B cell (primary cell): Measurements from ENCODE around the gene SH3RF3. TPM values are rescaled to one million over a fixed set of nuclear protein-coding genes. Genes with fewer than 3 reads are reported as not detected.

Experiments
- ATAC-seq: fragments of 200-7000 bp; cut with Tn5 transposase; one replicate; pipeline ENCODE4 v1.10.0; 2021; ENCODE audit warnings: low read depth, mild to moderate bottlenecking, moderate number of reproducible peaks, moderate library complexity
- CTCF ChIA-PET: fragments of 350-600 bp; sonication (Branson Sonifier 250); formaldehyde crosslinking; loops from one replicate; lab custom pipeline; 2021; ENCODE audit warnings: antibody characterized with exemption, inconsistent platforms; lab: Charles Lee
- POLR2A ChIA-PET: fragments of 350-600 bp; sonication (Branson Sonifier 250); formaldehyde crosslinking; loops from one replicate; lab custom pipeline; 2021; ENCODE audit warnings: antibody characterized with exemption; lab: Charles Lee
- DNase-seq: peaks from one replicate; pipeline ENCODE4 v3.0.0; 2013
- H2AFZ ChIP-seq: 2 replicates; pipeline ENCODE4 v1.6.1; 2012; ENCODE audit warnings: mild to moderate bottlenecking, low read depth, low read length; ENCODE audit not compliant: insufficient read depth, poor library complexity, severe bottlenecking
- H3K27ac ChIP-seq, 2 donors: 1 replicate in 1 of 2; 2 replicates in 1 of 2; pipeline ENCODE4 v1.5.1; 2012 to 2013; ENCODE audit warnings: low read length in 2 of 2, mild to moderate bottlenecking in 2 of 2, moderate library complexity in 1 of 2
- H3K27me3 ChIP-seq, 4 experiments: fragments of 200-600 bp in 1 of 4; sonication (generic) in 1 of 4; replicated peaks in 1 of 4; 1 replicate in 2 of 4; 2 replicates in 2 of 4; pipeline versions ENCODE4 v1.6.1 to v1.7.0; 2013 to 2016; ENCODE audit warnings: low read length in 3 of 4, mild to moderate bottlenecking in 2 of 4, mixed read lengths in 1 of 4, moderate library complexity in 1 of 4; ENCODE audit not compliant: insufficient read depth in 4 of 4, control insufficient read depth in 3 of 4; ENCODE audit errors: control extremely low read depth in 1 of 4
- H3K36me3 ChIP-seq, 2 experiments: replicated peaks in 1 of 2; 1 replicate in 1 of 2; 2 replicates in 1 of 2; pipeline versions ENCODE4 v1.6.1 to v1.7.1; 2013; ENCODE audit warnings: low read length in 1 of 2; ENCODE audit not compliant: insufficient read depth in 2 of 2, control insufficient read depth in 1 of 2; ENCODE audit errors: control extremely low read depth in 1 of 2, extremely low read depth in 1 of 2
- H3K4me1 ChIP-seq, 2 donors: fragments of 200-600 bp in 1 of 2; sonication (generic) in 1 of 2; 1 replicate in 1 of 2; 2 replicates in 1 of 2; pipeline versions ENCODE4 v1.5.1 to v1.6.1; 2013 to 2017; ENCODE audit warnings: low read length in 2 of 2; ENCODE audit not compliant: control insufficient read depth in 2 of 2, insufficient read depth in 2 of 2
- H3K4me2 ChIP-seq: replicated peaks from 2 replicates; pipeline ENCODE3; 2012; ENCODE audit warnings: mild to moderate bottlenecking, low read depth, low read length; ENCODE audit not compliant: poor library complexity, severe bottlenecking
- H3K4me3 ChIP-seq, 5 experiments: fragments of 200-600 bp in 1 of 5; sonication (generic) in 1 of 5; 1 replicate in 3 of 5; 2 replicates in 2 of 5; pipeline versions ENCODE4 v1.5.1 to v1.7.0; 2011 to 2016; ENCODE audit warnings: low read length in 4 of 5, mild to moderate bottlenecking in 4 of 5, low read depth in 2 of 5, control low read depth in 1 of 5, moderate library complexity in 1 of 5; ENCODE audit not compliant: insufficient read depth in 1 of 5; ENCODE audit errors: control extremely low read depth in 1 of 5, extremely low read depth in 1 of 5
- H3K79me2 ChIP-seq: fragments of 200-600 bp; sonication (generic); one replicate; pipeline ENCODE4 v1.6.0; 2016; ENCODE audit warnings: low read length; ENCODE audit not compliant: control insufficient read depth, insufficient read depth
- H3K9ac ChIP-seq: fragments of 200-600 bp; sonication (generic); 2 replicates; pipeline ENCODE4 v1.6.1; 2017; ENCODE audit warnings: mild to moderate bottlenecking, low read length, moderate library complexity
- H3K9me3 ChIP-seq, 3 donors: one replicate each; pipeline versions ENCODE4 v1.6.1 to v1.7.1; 2013; ENCODE audit warnings: low read length in 2 of 3; ENCODE audit not compliant: control insufficient read depth in 2 of 3, insufficient read depth in 1 of 3; ENCODE audit errors: control extremely low read depth in 1 of 3
- H4K20me1 ChIP-seq: 2 replicates; pipeline ENCODE4 v1.6.0; 2012; ENCODE audit warnings: mild to moderate bottlenecking, low read length; ENCODE audit not compliant: insufficient read depth, control insufficient read depth, poor library complexity, severe bottlenecking
- H3K27ac Mint-ChIP-seq: one replicate; pipeline ENCODE4 v1.8.0; 2021; ENCODE audit warnings: mixed read lengths
- H3K27me3 Mint-ChIP-seq: one replicate; pipeline ENCODE4 v1.8.0; 2021; ENCODE audit warnings: mixed read lengths
- H3K4me1 Mint-ChIP-seq: one replicate; pipeline ENCODE4 v1.8.0; 2021; ENCODE audit warnings: mixed read lengths
- H3K4me3 Mint-ChIP-seq: one replicate; pipeline ENCODE4 v1.8.0; 2021; ENCODE audit warnings: mixed read lengths
- H3K9me3 Mint-ChIP-seq: one replicate; pipeline ENCODE4 v1.8.0; 2022; ENCODE audit warnings: mixed read lengths; ENCODE audit not compliant: insufficient read depth
- CTCF ChIP-seq: fragments of 200-600 bp; IDR thresholded peaks from one replicate; pipeline ENCODE4 v1.8.0; 2022; ENCODE audit warnings: antibody characterized with exemption, mild to moderate bottlenecking
- EZH2 ChIP-seq: IDR thresholded peaks from 2 replicates; pipeline ENCODE4 v1.6.1; 2012; ENCODE audit warnings: borderline replicate concordance, low read depth, mild to moderate bottlenecking, moderate library complexity, low read length; ENCODE audit not compliant: insufficient read depth, poor library complexity, severe bottlenecking
- WGBS: methylation state at CpG from one replicate; pipeline ENCODE4 v1.1.5; 2013; ENCODE audit warnings: missing lambda C conversion rate; ENCODE audit not compliant: insufficient coverage; 5-methylcytosine and 5-hydroxymethylcytosine counted together
- intact Hi-C: fragments of 100-400 bp; cut with micrococcal nuclease; formaldehyde crosslinking; loops from one replicate; pipeline ENCODE4 v1.10.0; 2022
- polyA plus RNA-seq: library from polyadenylated mRNA; depleted of rRNA; stranded (reverse); fragments of >200 nt; gene quantifications from 2 replicates; pipeline ENCODE4 v1.2.3, GENCODE V29; 2012
- total RNA-seq, 2 donors: library from RNA; stranded (reverse); fragments of 120-200 nt in 1 of 2; gene quantifications; 1 replicate in 1 of 2; 2 replicates in 1 of 2; pipeline versions ENCODE4 v1.2.3 to v1.2.4, GENCODE V29; 2013 to 2022

Gene SH3RF3
- total and polyA plus RNA-seq, 2 donors (not counting 1 experiment from before 2014, with no cell fraction given) = 0.07 to 1.2 TPM

- no peaks in the 10 kb centered on the region for H3K36me3 ChIP-seq
- H3K9ac ChIP-seq = no peak overlapping the region
- ATAC-seq (no peak), DNase-seq (no peak)
- H3K27me3 ChIP-seq = no peaks in the 10 kb centered on the region
- no peaks in the 10 kb centered on the region for H3K4me1 ChIP-seq
- Mint-ChIP-seq H3K4me1 (no peaks in the 10 kb centered on the region), H3K27ac (no peak overlapping the region), H3K27me3 (no peaks in the 10 kb centered on the region), H3K4me3 (no peak overlapping the region), H3K9me3 (no peaks in the 10 kb centered on the region)
- ChIA-PET POLR2A (no interaction called here), CTCF (interaction anchor here (0.6 kb wide), 1 partner anchor 178 kb away, joined by 3 read pairs; no protein-coding TSS in a partner anchor)
- no peak overlapping the region for H3K27ac ChIP-seq
- no peak overlapping the region for H3K4me2 ChIP-seq
- H3K9me3 ChIP-seq = no peaks in the 10 kb centered on the region
- H3K4me3 ChIP-seq = no peak overlapping the region
- 96% methylated on average over 16 of the region's 16 CpGs for WGBS
- intact Hi-C loops = no loop called here
- H2AFZ ChIP-seq = no peak overlapping the region
- H3K79me2 ChIP-seq = no peaks in the 10 kb centered on the region
- TF ChIP-seq EZH2 (no peak), CTCF (no peak)
- no peaks in the 10 kb centered on the region for H4K20me1 ChIP-seq
These were observed 245.6 kb downstream of the SH3RF3 start for GRCh38 chr2:109374548-109375130.

DNA sequence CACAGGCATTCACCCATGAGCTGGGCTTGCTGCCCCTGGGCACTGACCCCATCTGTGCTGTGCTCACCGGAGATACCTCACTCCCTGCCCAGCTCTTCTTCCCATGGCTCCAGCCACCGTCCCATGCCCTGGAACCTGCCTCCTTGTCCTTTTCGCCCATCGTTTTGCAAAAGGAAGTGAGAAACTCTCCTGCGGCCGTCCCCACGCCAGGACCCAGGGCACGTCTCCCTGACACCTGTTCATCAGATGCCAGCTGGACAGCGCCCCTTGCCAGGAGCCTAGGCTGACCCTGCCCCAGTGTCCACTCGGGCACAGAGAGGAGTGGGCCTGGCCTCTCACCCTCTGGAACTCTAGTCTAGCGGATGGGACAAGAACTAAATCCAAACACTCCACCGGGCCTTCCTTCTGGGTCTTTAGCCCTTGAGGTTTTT lies 246.1 kb downstream of the SH3RF3 start:
- Histone ChIP-seq H3K27ac (no peak overlapping the region), H3K4me1 (no peaks in the 10 kb centered on the region), H2AFZ (no peak overlapping the region), H3K4me3 (no peak overlapping the region), H3K4me2 (no peak overlapping the region), H3K9me3 (no peaks in the 10 kb centered on the region), H3K36me3 (no peaks in the 10 kb centered on the region), H4K20me1 (no peaks in the 10 kb centered on the region), H3K27me3 (no peaks in the 10 kb centered on the region), H3K79me2 (no peaks in the 10 kb centered on the region), H3K9ac (no peak overlapping the region)
- H3K27me3 Mint-ChIP-seq = no peaks in the 10 kb centered on the region
- no peak for ATAC-seq
- no peaks in the 10 kb centered on the region for H3K9me3 Mint-ChIP-seq
- H3K4me1 Mint-ChIP-seq = no peaks in the 10 kb centered on the region
- WGBS = 89% methylated on average over 10 of the region's 12 CpGs
- no peak overlapping the region for H3K27ac Mint-ChIP-seq
- H3K4me3 Mint-ChIP-seq = no peak overlapping the region
- intact Hi-C loops = no loop called here
- TF ChIP-seq EZH2 (no peak), CTCF (no peak)
- ChIA-PET CTCF (interaction anchor here (0.6 kb wide), 1 partner anchor 178 kb away, joined by 3 read pairs; no protein-coding TSS in a partner anchor), POLR2A (no interaction called here)
- no peak for DNase-seq
